ENCODE measurements around the gene NF2. TPM values are rescaled to one million over a fixed set of nuclear protein-coding genes. Genes with fewer than 3 reads are reported as not detected.

NF2 gene
- total and polyA plus RNA-seq, 8 donors: 6.5 to 33.7 (median 19.3) TPM

- DNase-seq: no peak
- peaks cover 0 to 6% (median 0%) of the 10 kb centered on the region in 3 donors for H3K4me1 ChIP-seq
- ATAC-seq: no peak
- no peak for TF ChIP-seq CTCF (IDR thresholded peaks at IDR 0.05)
- H3K9me3 ChIP-seq: no peaks in the 10 kb centered on the region
- peaks cover 0 to 5% (median 2%) of the 10 kb centered on the region in 4 donors for H3K27me3 ChIP-seq
- H3K36me3 ChIP-seq: no peaks in the 10 kb centered on the region
- intact Hi-C loops (cut with DNase I): no loop called here
- FAIRE-seq: no peak
- H3K4me3 ChIP-seq: no peak overlapping the region
- 82 to 84% methylated on average over 16 of the region's 16 CpGs for WGBS, 2 donors
- H3K27ac ChIP-seq: no peak overlapping the region
Observed at GRCh38 chr22:29722587-29722986, 119.2 kb downstream of the NF2 start.

- WGBS, 2 donors: 93 to 94% methylated on average over 10 of the region's 10 CpGs
- Histone ChIP-seq H3K36me3 (no peaks in the 10 kb centered on the region), H3K4me3 (no peak overlapping the region), H3K27ac (no peak overlapping the region), H3K4me1 (peaks cover 0 to 6% (median 0%) of the 10 kb centered on the region in 3 donors), H3K27me3 (peaks cover 0 to 5% (median 2%) of the 10 kb centered on the region in 4 donors), H3K9me3 (no peaks in the 10 kb centered on the region)
- no peak for TF ChIP-seq CTCF (IDR thresholded peaks at IDR 0.05)
- no peak for ATAC-seq
- DNase-seq: no peak
- intact Hi-C loops (cut with DNase I): no loop called here
- no peak for FAIRE-seq
Observed at GRCh38 chr22:29723766-29724165, 120.3 kb downstream of the NF2 start.

- DNase-seq (no peak), FAIRE-seq (no peak), ATAC-seq (no peak)
- Histone ChIP-seq H3K9me3 (no peaks in the 10 kb centered on the region), H3K27ac (no peak overlapping the region), H3K4me1 (peaks cover 0 to 6% (median 0%) of the 10 kb centered on the region in 3 donors), H3K4me3 (no peak overlapping the region), H3K27me3 (peaks cover 0 to 5% (median 2%) of the 10 kb centered on the region in 4 donors), H3K36me3 (no peaks in the 10 kb centered on the region)
- WGBS, 2 donors: 67 to 76% methylated on average over 8 of the region's 8 CpGs
- no peak for TF ChIP-seq CTCF (IDR thresholded peaks at IDR 0.05)
- intact Hi-C loops (cut with DNase I): no loop called here
Observed at GRCh38 chr22:29724843-29725242, 121.4 kb downstream of the NF2 start.

- intact Hi-C loops (cut with DNase I): no loop called here
- no peak for ATAC-seq
Observed at GRCh38 chr22:29726106-29726505, 122.7 kb downstream of the NF2 start.

More at GRCh38 chr22:29726106-29726505, 122.7 kb downstream of the NF2 start:
- Histone ChIP-seq H3K36me3 (peaks cover 0 to under 1% (median 0%) of the 10 kb centered on the region in 3 donors), H3K27ac (no peak overlapping the region), H3K4me1 (no peaks in the 10 kb centered on the region), H3K27me3 (peaks cover 0 to under 1% (median 0%) of the 10 kb centered on the region in 4 donors), H3K4me3 (no peak overlapping the region), H3K9me3 (no peaks in the 10 kb centered on the region)
- TF ChIP-seq CTCF (IDR thresholded peaks at IDR 0.05): no peak
- FAIRE-seq: no peak
- DNase-seq: no peak
- WGBS, 2 donors: 62 to 64% methylated on average over 7 of the region's 7 CpGs
